ENCODE data around the gene DTHD1. TPM values are rescaled to one million over a fixed set of nuclear protein-coding genes. Genes with fewer than 3 reads are reported as not detected.

The DTHD1 gene
- total RNA-seq, 1 experiment from 2014 or later, result not detected

DNA sequence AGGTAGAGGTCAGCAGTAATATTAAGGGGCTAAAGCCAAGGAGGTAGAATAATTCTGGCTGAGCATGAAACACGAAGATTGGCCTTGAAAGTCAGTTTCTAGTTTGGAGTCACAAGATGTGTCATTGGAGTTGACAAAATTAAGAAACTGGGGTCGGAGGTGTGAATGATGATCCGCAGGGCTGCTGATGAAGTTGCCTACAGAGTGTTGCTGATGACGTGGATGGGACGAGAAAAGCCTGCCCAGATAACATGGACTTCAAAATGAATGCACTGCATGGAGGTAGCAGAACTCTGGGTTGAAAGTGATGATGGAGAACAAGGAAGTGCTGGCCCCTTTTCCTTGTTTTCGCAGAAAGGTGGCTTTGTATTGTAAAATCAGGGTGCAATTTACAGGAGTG lies 60.5 kb downstream of the DTHD1 start:
- Histone ChIP-seq H3K36me3 (ENCODE audit: low read depth) (no peaks in the 10 kb centered on the region), H3K9me2 (ENCODE audit: insufficient read depth) (no peaks in the 10 kb centered on the region), H4K20me1 (ENCODE audit: insufficient read depth) (no peaks in the 10 kb centered on the region), H3K27me3 (ENCODE audit: insufficient read depth, low read depth) (no peaks in the 10 kb centered on the region), H3F3A (ENCODE audit: insufficient read depth, low read depth) (no peaks in the 10 kb centered on the region), H3K9me3 (ENCODE audit: insufficient read depth, low read depth) (no peaks in the 10 kb centered on the region), H2AFZ (no peak overlapping the region), H3K4me3 (no peak overlapping the region), H3K79me2 (ENCODE audit: low read depth) (no peaks in the 10 kb centered on the region), H3K4me1 (replicated peaks; ENCODE audit: insufficient read depth) (no peaks in the 10 kb centered on the region), H3K4me2 (no peak overlapping the region), H3K27ac (no peak overlapping the region)
- CTCF ChIA-PET, result no interaction called here
- TF ChIP-seq, protein P1, sequence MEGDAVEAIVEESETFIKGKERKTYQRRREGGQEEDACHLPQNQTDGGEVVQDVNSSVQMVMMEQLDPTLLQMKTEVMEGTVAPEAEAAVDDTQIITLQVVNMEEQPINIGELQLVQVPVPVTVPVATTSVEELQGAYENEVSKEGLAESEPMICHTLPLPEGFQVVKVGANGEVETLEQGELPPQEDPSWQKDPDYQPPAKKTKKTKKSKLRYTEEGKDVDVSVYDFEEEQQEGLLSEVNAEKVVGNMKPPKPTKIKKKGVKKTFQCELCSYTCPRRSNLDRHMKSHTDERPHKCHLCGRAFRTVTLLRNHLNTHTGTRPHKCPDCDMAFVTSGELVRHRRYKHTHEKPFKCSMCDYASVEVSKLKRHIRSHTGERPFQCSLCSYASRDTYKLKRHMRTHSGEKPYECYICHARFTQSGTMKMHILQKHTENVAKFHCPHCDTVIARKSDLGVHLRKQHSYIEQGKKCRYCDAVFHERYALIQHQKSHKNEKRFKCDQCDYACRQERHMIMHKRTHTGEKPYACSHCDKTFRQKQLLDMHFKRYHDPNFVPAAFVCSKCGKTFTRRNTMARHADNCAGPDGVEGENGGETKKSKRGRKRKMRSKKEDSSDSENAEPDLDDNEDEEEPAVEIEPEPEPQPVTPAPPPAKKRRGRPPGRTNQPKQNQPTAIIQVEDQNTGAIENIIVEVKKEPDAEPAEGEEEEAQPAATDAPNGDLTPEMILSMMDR (conservative IDR thresholded peaks at IDR 0.05), result no peak
- TF ChIP-seq EZH2 (IDR thresholded peaks at IDR 0.05; ENCODE audit: low read depth), result no peak
- no peak for DNase-seq
- intact Hi-C loops (cut with micrococcal nuclease; ENCODE audit: unreplicated experiment), result no loop called here
- no TSS peak for BruUV-seq (replicated peaks)
- POLR2A ChIA-PET (ENCODE audit: unreplicated experiment), result no interaction called here

DNA sequence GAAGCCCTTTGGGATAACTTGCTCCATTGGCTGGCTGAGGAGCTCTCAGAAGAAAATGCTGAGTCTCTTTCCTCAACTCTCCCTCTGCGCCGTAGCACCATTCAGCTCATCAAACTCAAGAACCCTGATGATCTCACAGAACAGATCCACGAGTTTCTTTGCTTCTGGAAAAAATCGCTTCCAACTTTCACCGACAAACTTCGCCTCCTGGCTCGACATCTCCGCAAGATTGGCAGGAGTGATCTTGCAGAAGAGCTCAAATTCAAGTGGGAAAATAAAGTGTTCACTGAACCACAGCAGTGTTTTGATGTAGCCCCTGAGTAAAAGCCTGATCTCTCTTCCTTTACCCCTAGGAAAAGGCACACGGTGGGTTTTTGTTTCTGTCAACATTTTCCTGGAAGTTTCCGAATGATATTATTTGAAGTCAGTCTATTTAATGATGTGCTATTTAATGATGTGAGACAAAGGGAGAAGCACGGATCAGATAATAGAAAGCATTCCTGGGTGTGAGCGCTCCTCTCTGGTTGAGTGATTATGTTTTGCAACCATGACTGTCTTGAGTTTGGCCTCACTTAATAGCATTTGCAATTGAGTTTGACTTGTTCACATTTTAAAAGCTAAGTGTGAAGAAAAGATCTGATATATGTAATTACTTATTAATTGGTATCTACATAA lies 62.2 kb downstream of the DTHD1 start:
- Histone ChIP-seq H2AFZ (no peak overlapping the region), H3K4me3 (no peak overlapping the region), H3K79me2 (ENCODE audit: low read depth) (no peaks in the 10 kb centered on the region), H3K27ac (no peak overlapping the region), H3K36me3 (ENCODE audit: low read depth) (no peaks in the 10 kb centered on the region), H3K9me3 (ENCODE audit: insufficient read depth, low read depth) (no peaks in the 10 kb centered on the region), H3K27me3 (ENCODE audit: insufficient read depth, low read depth) (no peaks in the 10 kb centered on the region), H4K20me1 (ENCODE audit: insufficient read depth) (no peaks in the 10 kb centered on the region), H3K9me2 (ENCODE audit: insufficient read depth) (no peaks in the 10 kb centered on the region), H3F3A (ENCODE audit: insufficient read depth, low read depth) (no peaks in the 10 kb centered on the region), H3K4me1 (replicated peaks; ENCODE audit: insufficient read depth) (no peaks in the 10 kb centered on the region), H3K4me2 (no peak overlapping the region)
- intact Hi-C loops (cut with micrococcal nuclease; ENCODE audit: unreplicated experiment), result no loop called here
- POLR2A ChIA-PET (ENCODE audit: unreplicated experiment), result no interaction called here
- no peak for DNase-seq
- no TSS peak for BruUV-seq (replicated peaks)
- TF ChIP-seq EZH2 (IDR thresholded peaks at IDR 0.05; ENCODE audit: low read depth), result no peak
- CTCF ChIA-PET, result no interaction called here

DNA sequence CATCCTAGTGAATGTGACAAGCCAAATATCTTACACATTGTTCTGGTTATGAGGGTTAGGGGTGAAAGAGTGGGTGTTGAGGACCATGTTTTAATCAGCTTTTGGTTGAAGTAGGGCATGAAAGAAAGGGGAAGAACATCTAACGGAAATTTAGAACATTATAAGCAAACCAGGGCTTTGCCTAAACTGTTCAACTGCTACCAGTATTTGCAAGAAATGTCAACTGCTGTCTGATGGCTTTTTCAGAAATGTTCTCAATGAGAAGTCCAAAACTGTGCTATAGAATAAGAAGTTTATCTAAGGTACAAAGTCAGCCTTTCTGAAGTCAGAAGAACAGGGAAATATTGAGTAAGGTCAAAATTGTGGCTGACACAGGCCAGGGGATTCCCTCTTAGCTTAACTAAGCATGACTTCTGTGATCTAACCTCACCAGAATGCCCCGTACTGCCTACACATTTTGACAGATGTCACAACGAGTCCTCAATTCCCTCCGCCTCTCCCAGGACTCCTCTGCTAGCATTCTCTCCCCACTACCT lies 67.1 kb downstream of the DTHD1 start:
- Histone ChIP-seq H3K4me3 (no peak overlapping the region), H3K27ac (no peak overlapping the region), H3K36me3 (ENCODE audit: low read depth) (no peaks in the 10 kb centered on the region), H3K27me3 (ENCODE audit: insufficient read depth, low read depth) (no peaks in the 10 kb centered on the region), H3F3A (ENCODE audit: insufficient read depth, low read depth) (no peaks in the 10 kb centered on the region), H4K20me1 (ENCODE audit: insufficient read depth) (no peaks in the 10 kb centered on the region), H3K79me2 (ENCODE audit: low read depth) (no peaks in the 10 kb centered on the region), H3K4me2 (no peak overlapping the region), H3K9me3 (ENCODE audit: insufficient read depth, low read depth) (no peaks in the 10 kb centered on the region), H2AFZ (no peak overlapping the region), H3K9me2 (ENCODE audit: insufficient read depth) (no peaks in the 10 kb centered on the region), H3K4me1 (replicated peaks; ENCODE audit: insufficient read depth) (no peaks in the 10 kb centered on the region)
- TF ChIP-seq EZH2 (IDR thresholded peaks at IDR 0.05; ENCODE audit: low read depth), result no peak
- TF ChIP-seq, protein P1 (conservative IDR thresholded peaks at IDR 0.05), result no peak
- BruUV-seq (replicated peaks), result no TSS peak
- ChIA-PET POLR2A (ENCODE audit: unreplicated experiment) (no interaction called here), CTCF (no interaction called here)
- intact Hi-C loops (cut with micrococcal nuclease; ENCODE audit: unreplicated experiment), result no loop called here
- no peak for DNase-seq

All from PC-9 (cell line).